GM12892 (cell line): Measurements from ENCODE around the gene PACSIN3. TPM values are rescaled to one million over a fixed set of nuclear protein-coding genes. Genes with fewer than 3 reads are reported as not detected.

Source experiments
- DNase-seq: peaks from one replicate; pipeline ENCODE4 v3.0.0; 2011; ENCODE audit not compliant: insufficient read length
- FAIRE-seq: peaks from 2 replicates; lab custom pipeline; 2011; peaks lifted over from hg19 to GRCh38; lab: Jason Lieb, UNC
- POLR2A ChIP-seq: IDR thresholded peaks from 2 replicates; pipeline ENCODE4 v1.6.1; 2011; ENCODE audit warnings: low read depth, low read length, control low read depth
- POLR2AphosphoS5 ChIP-seq: IDR thresholded peaks from 2 replicates; pipeline ENCODE4 v1.6.1; 2011; ENCODE audit warnings: low read depth, low read length, control low read depth
- TAF1 ChIP-seq: IDR thresholded peaks from 2 replicates; pipeline ENCODE4 v1.6.1; 2011; ENCODE audit warnings: low read depth, mild to moderate bottlenecking, control low read depth, low read length, borderline replicate concordance
- polyA plus RNA-seq: library from polyadenylated mRNA; unstranded; fragments of >200 nt; gene quantifications from one replicate; pipeline ENCODE4 v1.2.1, GENCODE V29; 2012; ENCODE audit warnings: missing spikeins, inconsistent platforms; ENCODE audit not compliant: missing spikeins

The PACSIN3 gene
- 1.2 TPM for polyA plus RNA-seq

- DNase-seq (peak; percentile 70), FAIRE-seq (no peak)
- TF ChIP-seq POLR2AphosphoS5 = no peak
- TF ChIP-seq TAF1 = no peak
- TF ChIP-seq POLR2A = no peak
Measured at GRCh38 chr11:47186076-47186699, at the start of gene PACSIN3. PACSIN3 (minus strand) TSS chr11:47186434; CDS start chr11:47182727, 3,707 bp downstream.

GRCh38 chr11:47235163-47235562 lies 48.9 kb upstream of the PACSIN3 start:
- FAIRE-seq = no peak
- DNase-seq = no peak
- TF ChIP-seq POLR2A (no peak), POLR2AphosphoS5 (no peak), TAF1 (no peak)

GRCh38 chr11:47234669-47235100 lies 48.5 kb upstream of the PACSIN3 start:
- TF ChIP-seq POLR2A (no peak), POLR2AphosphoS5 (no peak), TAF1 (no peak)
- FAIRE-seq (no peak), DNase-seq (no peak)

- TF ChIP-seq TAF1 = no peak
- no peak for TF ChIP-seq POLR2A
- TF ChIP-seq POLR2AphosphoS5 = no peak
- no peak for FAIRE-seq
- DNase-seq = no peak
Measured at GRCh38 chr11:47233989-47234668, 47.9 kb upstream of the PACSIN3 start.

GRCh38 chr11:47233051-47233450 lies 46.8 kb upstream of the PACSIN3 start:
- TF ChIP-seq TAF1 (no peak), POLR2A (no peak), POLR2AphosphoS5 (no peak)
- no peak for FAIRE-seq
- DNase-seq = no peak

DNA sequence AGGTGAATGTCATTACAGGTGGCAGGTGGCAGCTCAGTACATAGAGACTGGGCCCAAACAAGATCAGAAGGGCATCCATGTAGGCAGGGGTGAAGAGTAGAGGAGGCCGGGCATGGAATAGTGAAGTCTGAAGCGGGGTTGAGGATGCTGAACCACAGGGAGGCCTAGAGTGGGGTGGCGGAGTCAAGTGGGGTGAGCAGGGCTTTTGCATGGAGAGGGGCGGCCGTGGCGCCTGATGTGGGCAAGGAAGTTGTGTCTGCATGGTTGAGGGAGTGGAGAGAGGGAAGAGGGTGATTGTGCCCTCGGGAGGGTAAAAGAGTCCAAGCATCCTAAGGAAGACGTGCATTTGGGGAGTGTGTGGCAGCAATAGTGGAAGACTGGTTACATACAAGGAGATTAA lies 42.9 kb upstream of the PACSIN3 start:
- TF ChIP-seq POLR2A (no peak), POLR2AphosphoS5 (no peak), TAF1 (no peak)
- DNase-seq (no peak), FAIRE-seq (no peak)

GRCh38 chr11:47225552-47226400 lies 39.5 kb upstream of the PACSIN3 start:
- TF ChIP-seq POLR2A (no peak), TAF1 (no peak), POLR2AphosphoS5 (no peak)
- FAIRE-seq (peak; percentile 82), DNase-seq (no peak)

GRCh38 chr11:47222696-47223095 lies 36.5 kb upstream of the PACSIN3 start:
- TF ChIP-seq POLR2A (no peak), TAF1 (no peak), POLR2AphosphoS5 (no peak)
- FAIRE-seq (no peak), DNase-seq (no peak)

DNA sequence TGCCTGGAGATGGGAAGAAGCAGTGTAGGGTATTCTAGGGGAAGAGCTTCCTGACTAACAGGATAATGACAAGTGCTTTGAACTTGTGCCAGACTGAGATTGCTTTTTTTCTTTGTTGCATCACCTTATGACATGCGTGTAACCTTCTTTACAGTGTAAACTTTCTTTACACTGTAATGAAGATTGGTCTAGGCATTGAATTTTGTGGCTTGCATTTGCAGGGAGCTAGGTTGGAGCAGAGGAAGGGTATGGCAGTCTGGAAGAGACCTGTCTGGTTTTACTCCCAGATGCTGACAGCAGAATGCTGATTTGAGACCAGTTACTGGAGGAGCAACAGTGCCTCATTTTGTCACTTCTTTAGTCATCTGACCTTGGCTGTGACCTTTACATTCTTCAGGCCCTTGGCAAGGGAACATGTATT lies 34.2 kb upstream of the PACSIN3 start:
- DNase-seq (no peak), FAIRE-seq (peak; percentile 17)

GRCh38 chr11:47216121-47216798 lies 30.0 kb upstream of the PACSIN3 start:
- no peak for DNase-seq
- TF ChIP-seq TAF1 = peak; percentile 48; the same call in 1 of the 2 replicates
- TF ChIP-seq POLR2AphosphoS5 = no peak
- 0 out of 2 replicates have a peak, but pooled peaks have one; percentile 30 for TF ChIP-seq POLR2A
- peak; percentile 92 for FAIRE-seq

More for the DNA sequence above, 34.2 kb upstream of the PACSIN3 start:
- no peak for TF ChIP-seq TAF1
- TF ChIP-seq POLR2AphosphoS5 = no peak
- no peak for TF ChIP-seq POLR2A
